CD14-positive monocyte (primary cell): Measurements from ENCODE around the gene UMPS. TPM values are rescaled to one million over a fixed set of nuclear protein-coding genes. Genes with fewer than 3 reads are reported as not detected.

ENCODE experiments used
- DNase-seq, 3 donors: peaks; one replicate each; pipeline ENCODE4 v3.0.0-alpha.2; 2011 to 2022
- H2AFZ ChIP-seq: 2 replicates; pipeline ENCODE4 v1.6.0; 2012; ENCODE audit warnings: mild to moderate bottlenecking, low read depth, low read length, inconsistent platforms; ENCODE audit not compliant: insufficient read depth, poor library complexity, severe bottlenecking
- H3K27ac ChIP-seq, 2 donors: 1 replicate in 1 of 2; 2 replicates in 1 of 2; pipeline ENCODE4 v1.5.1; 2012 to 2013; ENCODE audit warnings: low read length in 2 of 2, control low read depth in 1 of 2, inconsistent platforms in 1 of 2, low read depth in 1 of 2, mild to moderate bottlenecking in 1 of 2
- H3K27me3 ChIP-seq, 2 donors: one replicate each; pipeline versions ENCODE4 v1.6.0 to v1.6.1; 2011 to 2013; ENCODE audit warnings: low read length in 2 of 2; ENCODE audit not compliant: control insufficient read depth in 2 of 2, insufficient read depth in 2 of 2
- H3K36me3 ChIP-seq, 2 donors: replicated peaks in 1 of 2; 1 replicate in 1 of 2; 2 replicates in 1 of 2; pipeline versions ENCODE4 v1.5.1 to v1.6.1; 2012 to 2013; ENCODE audit warnings: low read length in 2 of 2, control low read depth in 1 of 2, inconsistent platforms in 1 of 2, mild to moderate bottlenecking in 1 of 2; ENCODE audit not compliant: insufficient read depth in 2 of 2, control insufficient read depth in 1 of 2
- H3K4me1 ChIP-seq, 2 donors: 1 replicate in 1 of 2; 2 replicates in 1 of 2; pipeline versions ENCODE4 v1.5.1 to v1.6.1; 2012 to 2013; ENCODE audit warnings: low read length in 2 of 2, control low read depth in 1 of 2, inconsistent platforms in 1 of 2, mild to moderate bottlenecking in 1 of 2, moderate library complexity in 1 of 2; ENCODE audit not compliant: insufficient read depth in 2 of 2, control insufficient read depth in 1 of 2
- H3K4me2 ChIP-seq: replicated peaks from 2 replicates; pipeline ENCODE3; 2012; ENCODE audit warnings: low read length, moderate library complexity, mild to moderate bottlenecking; ENCODE audit not compliant: poor library complexity, severe bottlenecking; ENCODE audit errors: extremely low read depth
- H3K4me3 ChIP-seq, 3 experiments: fragments of 200-600 bp in 1 of 3; sonication (generic) in 1 of 3; replicated peaks in 1 of 3; 1 replicate in 2 of 3; 2 replicates in 1 of 3; pipeline ENCODE4 v1.5.1; 2011 to 2013; ENCODE audit warnings: low read length in 3 of 3, mild to moderate bottlenecking in 3 of 3, control low read depth in 2 of 3, low read depth in 2 of 3, inconsistent platforms in 1 of 3, moderate library complexity in 1 of 3
- H3K79me2 ChIP-seq: 2 replicates; pipeline ENCODE4 v1.6.0; 2012; ENCODE audit warnings: mild to moderate bottlenecking, control low read depth, inconsistent platforms, low read length, moderate library complexity; ENCODE audit not compliant: insufficient read depth
- H3K9ac ChIP-seq: 2 replicates; pipeline ENCODE4 v1.6.0; 2017; ENCODE audit warnings: low read length, mild to moderate bottlenecking; ENCODE audit not compliant: insufficient read depth, poor library complexity, severe bottlenecking
- H3K9me3 ChIP-seq, 2 donors: replicated peaks in 1 of 2; 1 replicate in 1 of 2; 2 replicates in 1 of 2; pipeline versions ENCODE4 v1.5.1 to v1.6.1; 2012 to 2013; ENCODE audit warnings: low read length in 2 of 2, control low read depth in 1 of 2; ENCODE audit not compliant: control insufficient read depth in 1 of 2, insufficient read depth in 1 of 2
- H4K20me1 ChIP-seq: 2 replicates; pipeline ENCODE4 v1.6.0; 2012; ENCODE audit warnings: mild to moderate bottlenecking, low read length, control low read depth, moderate library complexity; ENCODE audit not compliant: insufficient read depth
- H3K27ac Mint-ChIP-seq, 7 donors: one replicate each; pipeline ENCODE4 v1.8.0; 2020; ENCODE audit warnings: mild to moderate bottlenecking in 7 of 7, mixed read lengths in 7 of 7, moderate library complexity in 6 of 7, inconsistent platforms in 2 of 7
- H3K27me3 Mint-ChIP-seq, 3 donors: one replicate each; pipeline ENCODE4 v1.8.0; 2021 to 2022; ENCODE audit warnings: low read depth in 3 of 3, mild to moderate bottlenecking in 3 of 3, mixed read lengths in 3 of 3, moderate library complexity in 3 of 3, inconsistent platforms in 1 of 3
- H3K36me3 Mint-ChIP-seq, 2 donors: one replicate each; pipeline ENCODE4 v1.8.0; 2020; ENCODE audit warnings: mixed read lengths in 2 of 2, inconsistent platforms in 1 of 2, mild to moderate bottlenecking in 1 of 2
- H3K4me1 Mint-ChIP-seq: one replicate; pipeline ENCODE4 v1.8.0; 2020; ENCODE audit warnings: mild to moderate bottlenecking, mixed read lengths
- H3K4me3 Mint-ChIP-seq, 2 donors: one replicate each; pipeline ENCODE4 v1.8.0; 2020; ENCODE audit warnings: mild to moderate bottlenecking in 2 of 2, mixed read lengths in 2 of 2, moderate library complexity in 1 of 2
- H3K9me3 Mint-ChIP-seq, 7 donors: one replicate each; pipeline ENCODE4 v1.8.0; 2020 to 2022; ENCODE audit warnings: mixed read lengths in 7 of 7, mild to moderate bottlenecking in 6 of 7, moderate library complexity in 6 of 7, inconsistent platforms in 2 of 7
- CTCF ChIP-seq: fragments of 200-600 bp; IDR thresholded peaks from one replicate; pipeline ENCODE4 v1.8.0; 2022; ENCODE audit warnings: antibody characterized with exemption, mild to moderate bottlenecking
- WGBS: methylation state at CpG from one replicate; pipeline ENCODE4 v1.1.5; 2013; ENCODE audit warnings: missing lambda C conversion rate; ENCODE audit not compliant: insufficient coverage; 5-methylcytosine and 5-hydroxymethylcytosine counted together
- intact Hi-C, 2 donors: fragments of 100-400 bp; cut with micrococcal nuclease; formaldehyde crosslinking; loops; one replicate each; pipeline versions ENCODE4 v1.15.0 to v1.15.1; 2023
- polyA plus RNA-seq, 3 donors: library from polyadenylated mRNA; depleted of rRNA in 1 of 3; unstranded in 2 of 3; stranded (reverse) in 1 of 3; fragments of 300-500 nt in 2 of 3; fragments of >200 nt in 1 of 3; fragmentation: Illumina TruSeq in 2 of 3; gene quantifications; 1 replicate in 2 of 3; 2 replicates in 1 of 3; pipeline ENCODE4 v1.2.3, GENCODE V29; 2012 to 2021

Gene UMPS
- polyA plus RNA-seq, 3 donors = 4.6 to 13.5 (median 9.1) TPM

- H3K36me3 Mint-ChIP-seq = no peaks in the 10 kb centered on the region
- peaks cover 1 to 4% (median 2%) of the 10 kb centered on the region in 3 donors for H3K27me3 Mint-ChIP-seq
- H3K9me3 Mint-ChIP-seq = no peaks in the 10 kb centered on the region
- Histone ChIP-seq H2AFZ (no peak overlapping the region), H3K9ac (no peak overlapping the region), H3K4me2 (no peak overlapping the region), H3K27ac (no peak overlapping the region), H3K79me2 (no peaks in the 10 kb centered on the region), H3K9me3 (no peaks in the 10 kb centered on the region), H3K4me3 (no peak overlapping the region), H4K20me1 (no peaks in the 10 kb centered on the region), H3K4me1 (peaks cover 3 to 7% of the 10 kb centered on the region in 2 donors), H3K36me3 (no peaks in the 10 kb centered on the region), H3K27me3 (no peaks in the 10 kb centered on the region)
- WGBS = 100% methylated on average over 1 of the region's 5 CpGs
- H3K4me1 Mint-ChIP-seq = peaks cover 7% of the 10 kb centered on the region
- intact Hi-C loops = no loop called here
- no peak for DNase-seq
- H3K4me3 Mint-ChIP-seq = no peak overlapping the region
- no peak for TF ChIP-seq CTCF
- no peak overlapping the region for H3K27ac Mint-ChIP-seq
Observed at GRCh38 chr3:124758851-124759635, 28.8 kb downstream of the UMPS start.

GRCh38 chr3:124759666-124760401, 29.6 kb downstream of the UMPS start:
- Histone ChIP-seq H3K4me2 (no peak overlapping the region), H3K27me3 (no peaks in the 10 kb centered on the region), H3K9me3 (no peaks in the 10 kb centered on the region), H3K79me2 (no peaks in the 10 kb centered on the region), H4K20me1 (no peaks in the 10 kb centered on the region), H3K36me3 (no peaks in the 10 kb centered on the region), H2AFZ (no peak overlapping the region), H3K4me3 (no peak overlapping the region), H3K4me1 (peaks cover 3 to 7% of the 10 kb centered on the region in 2 donors), H3K9ac (no peak overlapping the region), H3K27ac (no peak overlapping the region)
- no peak for DNase-seq
- intact Hi-C loops = loop anchor here in 1 of 2 donors (2.0 kb wide), 1 partner anchor 141 kb away; no protein-coding TSS in a partner anchor
- no peak overlapping the region for H3K4me3 Mint-ChIP-seq
- peaks cover 1 to 4% (median 2%) of the 10 kb centered on the region in 3 donors for H3K27me3 Mint-ChIP-seq
- H3K27ac Mint-ChIP-seq = no peak overlapping the region
- no peak for TF ChIP-seq CTCF
- H3K9me3 Mint-ChIP-seq = no peaks in the 10 kb centered on the region
- 93% methylated on average over 8 of the region's 14 CpGs for WGBS
- H3K4me1 Mint-ChIP-seq = peaks cover 5% of the 10 kb centered on the region
- H3K36me3 Mint-ChIP-seq = no peaks in the 10 kb centered on the region
